HCT116 (cell line): ENCODE data around the gene TRAPPC1.

ENCODE experiments used
- ATF3 ChIP-seq: IDR thresholded peaks from 2 replicates; pipeline ENCODE4 v1.6.1; 2012
- CTCF ChIP-seq, 3 experiments: fragments of 200-600 bp in 1 of 3; sonication (generic) in 1 of 3; IDR thresholded peaks in 2 of 3; conservative IDR thresholded peaks in 1 of 3; 2 replicates each; pipeline ENCODE4 v1.5.1; 2012 to 2017; ENCODE audit warnings: low read depth in 2 of 3, low read length in 2 of 3, antibody characterized with exemption in 1 of 3, borderline replicate concordance in 1 of 3, control low read depth in 1 of 3, mild to moderate bottlenecking in 1 of 3, mixed read lengths in 1 of 3, mixed run types in 1 of 3, moderate library complexity in 1 of 3; ENCODE audit not compliant: insufficient read depth in 1 of 3
- FOSL1 ChIP-seq: IDR thresholded peaks from 2 replicates; pipeline ENCODE4 v1.6.1; 2012; ENCODE audit warnings: low read depth
- POLR2A ChIP-seq: IDR thresholded peaks from 2 replicates; pipeline ENCODE4 v1.7.0; 2011; ENCODE audit warnings: borderline replicate concordance; ENCODE audit not compliant: insufficient read depth, insufficient read length; ENCODE audit errors: extremely low read depth
- POLR2AphosphoS5 ChIP-seq: IDR thresholded peaks from 2 replicates; pipeline ENCODE4 v1.6.1; 2011; ENCODE audit warnings: mild to moderate bottlenecking, low read depth, low read length, moderate library complexity
- SRF ChIP-seq: IDR thresholded peaks from 2 replicates; pipeline ENCODE4 v1.6.1; 2012; ENCODE audit warnings: low read depth

- TF ChIP-seq CTCF (IDR thresholded peaks at IDR 0.05 in 2 of 3, conservative IDR thresholded peaks at IDR 0.05 in 1 of 3; ENCODE audit: borderline replicate concordance in 1 of 3, insufficient read depth in 1 of 3, low read depth in 2 of 3, low read length in 2 of 3) (peak in 1 of 3 experiments; percentile 18; a peak in 1 of 6 replicates), ATF3 (no peak), SRF (no peak), POLR2AphosphoS5 (no peak), POLR2A (no peak), FOSL1 (no peak)
Measured at GRCh38 chr17:7932949-7933348, 1.2 kb upstream of the TRAPPC1 start.
